HL-60/S4 treated with phorbol 12-myristate 13-acetate at 8.2 ng/mL for 4 days and 3 days (cell line): ENCODE measurements around the gene JCHAIN.

Experiments
- in situ Hi-C: fragments of 300-500 bp; cut with MboI; formaldehyde crosslinking; loops from 2 replicates; pipeline ENCODE4 v1.15.0; 2022; ENCODE audit warnings: low sequenced_read_pairs

JCHAIN gene

GRCh38 chr4:70640192-70640591 is 26.1 kb downstream of the JCHAIN start:
- in situ Hi-C loops, result no loop called here

- in situ Hi-C loops, result no loop called here
Observed at GRCh38 chr4:70637239-70637913, 28.9 kb downstream of the JCHAIN start.

DNA sequence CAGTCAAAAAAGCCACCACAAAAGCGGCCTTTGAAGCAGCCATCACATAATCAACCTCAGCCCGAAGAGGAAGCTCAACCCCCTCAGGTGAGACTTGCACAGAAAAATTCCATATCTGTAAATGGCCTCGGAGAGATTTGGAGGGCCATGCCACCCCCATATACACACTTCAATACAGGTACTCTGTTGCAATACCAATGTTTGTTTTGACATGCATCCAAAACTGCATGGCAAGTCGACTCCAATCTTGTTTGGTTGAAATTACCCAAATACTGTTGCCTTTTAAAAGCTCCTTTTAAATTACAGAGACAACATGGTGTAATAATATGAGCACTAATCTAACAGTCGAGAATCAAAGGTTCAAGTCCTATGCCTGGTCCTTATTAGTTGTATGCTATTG is 31.8 kb downstream of the JCHAIN start:
- in situ Hi-C loops, result no loop called here

- in situ Hi-C loops, result no loop called here
Observed at GRCh38 chr4:70632028-70632427, 34.3 kb downstream of the JCHAIN start.

GRCh38 chr4:70630162-70630561 is 36.1 kb downstream of the JCHAIN start:
- in situ Hi-C loops, result no loop called here

GRCh38 chr4:70629469-70630090 is 36.7 kb downstream of the JCHAIN start:
- in situ Hi-C loops, result no loop called here

- in situ Hi-C loops, result no loop called here
Observed at GRCh38 chr4:70628444-70628843, 37.9 kb downstream of the JCHAIN start, which contains the start of gene ENAM. Gene ENAM, plus strand, starts transcription at chr4:70628744. Its CDS starts 757 bp downstream, at chr4:70629501.

GRCh38 chr4:70627620-70628019 is 38.7 kb downstream of the JCHAIN start:
- in situ Hi-C loops, result no loop called here

DNA sequence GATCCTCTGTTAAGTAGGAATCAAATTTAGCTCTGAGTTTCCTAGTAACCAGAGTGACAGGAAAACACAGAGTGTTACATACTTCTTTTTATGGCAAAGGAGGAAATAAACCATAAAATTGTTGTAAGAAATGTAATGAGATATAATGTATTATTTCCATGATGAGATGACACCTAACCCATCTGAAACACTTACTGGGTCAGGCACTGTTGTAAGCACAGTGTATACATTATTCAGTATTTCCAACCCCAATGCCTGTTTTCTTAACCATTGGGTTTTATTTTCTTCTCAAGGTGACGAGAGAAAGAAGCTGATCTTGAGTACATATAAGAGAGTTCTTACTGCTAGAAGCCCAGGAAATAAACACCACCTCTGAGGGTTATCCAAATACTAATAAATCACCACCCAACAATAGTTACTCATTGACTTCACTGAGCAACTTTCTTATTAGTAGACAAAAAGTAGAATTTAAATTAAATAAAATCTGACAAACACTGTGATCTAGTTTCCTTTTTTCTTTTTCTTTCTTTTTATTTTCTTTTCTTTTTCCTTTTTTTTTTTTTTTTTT is 42.0 kb downstream of the JCHAIN start:
- in situ Hi-C loops, result no loop called here

DNA sequence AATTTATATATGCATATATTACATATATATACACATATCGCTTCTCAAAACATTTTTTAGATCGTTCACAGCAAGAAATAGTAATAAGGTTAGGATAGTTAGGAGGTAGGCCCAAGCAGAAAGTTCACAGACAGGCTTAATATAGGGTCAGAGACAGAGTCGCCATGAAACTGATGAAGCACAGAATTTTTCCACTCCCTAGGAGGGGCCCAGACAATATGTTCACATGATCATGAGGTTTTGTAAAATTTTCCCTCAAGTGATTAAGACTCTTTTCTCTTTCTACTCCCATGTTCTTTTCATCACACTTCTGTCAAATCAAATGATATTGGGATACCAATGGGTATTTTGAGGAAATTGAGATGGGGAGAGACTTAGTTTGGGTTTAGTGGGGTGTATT is 43.0 kb downstream of the JCHAIN start:
- in situ Hi-C loops, result no loop called here

- in situ Hi-C loops, result no loop called here
Observed at GRCh38 chr4:70619778-70620177, 46.5 kb downstream of the JCHAIN start.

DNA sequence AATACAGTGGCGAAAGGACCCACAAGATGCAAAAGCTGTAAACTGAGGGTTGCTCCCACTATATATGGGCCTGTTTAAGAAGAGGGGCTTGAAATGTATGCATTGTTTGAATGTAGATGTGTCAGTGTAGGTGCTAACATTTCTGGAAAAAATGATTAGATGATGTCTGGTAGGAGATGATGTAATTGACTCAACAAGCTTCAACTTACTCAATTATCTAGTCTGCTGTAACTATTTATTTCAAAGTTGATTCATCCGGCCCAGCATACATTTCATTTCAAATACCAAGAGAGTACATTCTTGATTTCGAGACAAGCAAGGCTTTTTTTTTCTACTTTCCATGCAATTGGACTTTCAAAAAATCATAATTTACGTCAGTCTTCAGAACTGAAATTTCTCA is 47.0 kb downstream of the JCHAIN start:
- in situ Hi-C loops, result no loop called here

DNA sequence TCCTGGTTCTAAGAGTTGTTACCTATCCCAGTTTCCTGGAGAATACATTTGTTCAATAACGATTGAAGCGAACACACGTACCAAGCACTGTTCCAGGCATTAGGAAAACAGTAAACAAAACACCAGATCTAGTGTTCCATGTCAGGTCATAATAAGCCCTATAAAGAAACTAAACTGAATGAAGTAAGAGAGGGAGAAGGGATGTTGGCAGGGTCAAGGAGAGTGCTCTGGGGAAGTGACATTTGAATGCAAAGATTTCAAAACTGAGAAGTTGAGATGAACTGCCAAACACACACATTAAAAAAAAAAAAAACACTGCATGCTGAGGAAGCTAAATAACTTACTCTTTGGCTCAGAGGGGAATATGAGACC is 52.1 kb downstream of the JCHAIN start:
- in situ Hi-C loops, result no loop called here

GRCh38 chr4:70613306-70614183 is 52.8 kb downstream of the JCHAIN start:
- in situ Hi-C loops, result no loop called here

GRCh38 chr4:70608324-70608723 is 58.0 kb downstream of the JCHAIN start:
- in situ Hi-C loops, result no loop called here

GRCh38 chr4:70607334-70607853 is 58.9 kb downstream of the JCHAIN start:
- in situ Hi-C loops, result no loop called here

- in situ Hi-C loops, result no loop called here
Observed at GRCh38 chr4:70606459-70606858, 59.8 kb downstream of the JCHAIN start.
